Spleen (tissue), 11 donors: Measurements from ENCODE around the gene NUDT8. TPM values are rescaled to one million over a fixed set of nuclear protein-coding genes. Genes with fewer than 3 reads are reported as not detected.
"Not testable (repeated sequence)": the region's sequence is repeated elsewhere in the genome, so short reads cannot be mapped to it uniquely, and the experiment has no call there.

Experiments
- DNase-seq: peaks from one replicate; pipeline ENCODE4 v3.0.0-alpha.2; 2020
- H3K27ac ChIP-seq, 8 donors: fragments of 200-600 bp; sonication (generic) in 7 of 8; 1 replicate in 4 of 8; 2 replicates in 4 of 8; pipeline versions ENCODE4 v1.5.0 to v1.8.0; 2016 to 2021; ENCODE audit warnings: inconsistent platforms in 4 of 8, mild to moderate bottlenecking in 4 of 8, moderate library complexity in 1 of 8
- H3K27me3 ChIP-seq, 7 donors: fragments of 200-600 bp; sonication (generic) in 6 of 7; replicated peaks in 1 of 7; 1 replicate in 4 of 7; 2 replicates in 3 of 7; pipeline versions ENCODE4 v1.5.0 to v1.8.0; 2016 to 2021; ENCODE audit warnings: inconsistent platforms in 3 of 7, mild to moderate bottlenecking in 1 of 7
- H3K36me3 ChIP-seq, 6 donors: fragments of 200-600 bp; sonication (generic) in 5 of 6; 1 replicate in 4 of 6; 2 replicates in 2 of 6; pipeline versions ENCODE4 v1.5.0 to v1.8.0; 2016 to 2021; ENCODE audit warnings: inconsistent platforms in 2 of 6
- H3K4me1 ChIP-seq, 6 donors: fragments of 200-600 bp; sonication (generic) in 5 of 6; 1 replicate in 3 of 6; 2 replicates in 3 of 6; pipeline versions ENCODE4 v1.5.0 to v1.8.0; 2016 to 2021; ENCODE audit warnings: inconsistent platforms in 3 of 6
- H3K4me3 ChIP-seq, 8 donors: fragments of 200-600 bp; sonication (generic) in 7 of 8; 1 replicate in 4 of 8; 2 replicates in 4 of 8; pipeline versions ENCODE4 v1.5.0 to v1.8.0; 2016 to 2021; ENCODE audit warnings: inconsistent platforms in 4 of 8, mild to moderate bottlenecking in 4 of 8, moderate library complexity in 2 of 8
- H3K9me3 ChIP-seq, 8 donors: fragments of 200-600 bp; sonication (generic) in 7 of 8; 1 replicate in 4 of 8; 2 replicates in 4 of 8; pipeline versions ENCODE4 v1.5.0 to v1.8.0; 2016 to 2021; ENCODE audit warnings: inconsistent platforms in 4 of 8
- CTCF ChIP-seq, 11 experiments: fragments of 200-600 bp in 7 of 11; fragments of 450-650 bp in 4 of 11; sonication (generic) in 4 of 11; IDR thresholded peaks in 8 of 11; conservative IDR thresholded peaks in 3 of 11; 1 replicate in 7 of 11; 2 replicates in 4 of 11; pipeline versions ENCODE4 v1.4.0 to v1.8.0; 2016 to 2021; ENCODE audit warnings: antibody characterized with exemption in 11 of 11, inconsistent platforms in 4 of 11, mild to moderate bottlenecking in 1 of 11
- POLR2A ChIP-seq, 3 donors: fragments of 450-650 bp; IDR thresholded peaks; one replicate each; pipeline ENCODE4 v1.5.1; 2017; ENCODE audit warnings: antibody characterized with exemption in 3 of 3, mild to moderate bottlenecking in 1 of 3
- POLR2AphosphoS5 ChIP-seq, 3 donors: sonication (generic); formaldehyde crosslinking; IDR thresholded peaks; one replicate each; pipeline ENCODE4 v1.5.1; 2017; ENCODE audit warnings: antibody characterized with exemption in 3 of 3
- WGBS, 5 donors: extraction: QIAGEN DNeasy Blood & Tissue Kit in 3 of 5; methylation state at CpG; one replicate each; pipeline versions ENCODE4 v1.1.5 to v1.1.7; 2013 to 2018; 5-methylcytosine and 5-hydroxymethylcytosine counted together
- intact Hi-C: fragments of 100-400 bp; cut with DNase I; formaldehyde crosslinking; loops from one replicate; pipeline ENCODE4 v1.15.0; 2023; ENCODE audit warnings: low total_unique reads
- polyA plus RNA-seq, 3 donors: library from polyadenylated mRNA; stranded (reverse); fragments of 200-250 nt; gene quantifications; one replicate each; pipeline ENCODE4 v1.2.1, GENCODE V29; 2013
- total RNA-seq, 7 donors: library from RNA; depleted of rRNA in 3 of 7; stranded (reverse); fragments of >200 nt in 3 of 7; fragmentation: NEBNext Ultra II Directional in 4 of 7; extraction: Animal tissue kit (Norgen Biotek cat#: 25700) in 4 of 7; gene quantifications; one replicate each; pipeline versions ENCODE4 v1.1.0 to v1.2.1, GENCODE V29; 2016 to 2021
- donor health status: healthy with polysubstance abuse.
- donor health status: DM: no; HTN: no; CAD: no; lungs with moderate emphysema.
- donor health status: DM: no; HTN: no; CAD: no.
- donor health status: Bipolar disorder and iron deficiency.
- donor health status: healthy.
- donor health status: DM: no; HTN: no; CAD: no.
- donor health status: DM: yes; HTN: yes; CAD: no.

Gene NUDT8
- total and polyA plus RNA-seq, 10 donors: 2.7 to 9.2 (median 5.9) TPM

GRCh38 chr11:67604815-67605214 is 24.9 kb downstream of the NUDT8 start:
- intact Hi-C loops: no loop called here
- 75 to 100% (median 87%) methylated on average over 1 to 2 of the region's 2 CpGs for WGBS, 5 donors

GRCh38 chr11:67604119-67604518 is 25.6 kb downstream of the NUDT8 start:
- H3K36me3 ChIP-seq: peaks cover 0 to 11% (median 7%) of the 10 kb centered on the region in 6 donors
- intact Hi-C loops, H3K9me3 ChIP-seq, H3K27me3 ChIP-seq, H3K27ac ChIP-seq, H3K4me3 ChIP-seq, DNase-seq: not testable (repeated sequence)
- peaks cover 20 to 60% (median 43%) of the 10 kb centered on the region in 6 donors for H3K4me1 ChIP-seq
- 58 to 82% (median 63%) methylated on average over 2 to 3 of the region's 4 CpGs for WGBS, 5 donors

More at GRCh38 chr11:67604815-67605214, 24.9 kb downstream of the NUDT8 start:
- no peaks in the 10 kb centered on the region for H3K9me3 ChIP-seq
- TF ChIP-seq CTCF (IDR thresholded peaks at IDR 0.05 in 8 of 11, conservative IDR thresholded peaks at IDR 0.05 in 3 of 11) (no peak), POLR2AphosphoS5 (IDR thresholded peaks at IDR 0.05) (no peak), POLR2A (IDR thresholded peaks at IDR 0.05) (no peak)
- H3K27me3 ChIP-seq: peaks cover 0 to 5% (median 0%) of the 10 kb centered on the region in 7 donors
- H3K4me3 ChIP-seq: no peak overlapping the region
- H3K4me1 ChIP-seq: peaks cover 20 to 57% (median 43%) of the 10 kb centered on the region in 6 donors
- H3K36me3 ChIP-seq: peaks cover 0 to 18% (median 14%) of the 10 kb centered on the region in 6 donors
- DNase-seq: no peak
- H3K27ac ChIP-seq: no peak overlapping the region

GRCh38 chr11:67601098-67601497 is 28.6 kb downstream of the NUDT8 start:
- DNase-seq: no peak
- peaks cover 6 to 37% (median 22%) of the 10 kb centered on the region in 6 donors for H3K4me1 ChIP-seq
- WGBS, 5 donors: 89 to 95% (median 91%) methylated on average over 7 of the region's 7 CpGs
- H3K36me3 ChIP-seq: no peaks in the 10 kb centered on the region
- H3K9me3 ChIP-seq: peaks cover 0 to 11% (median 2%) of the 10 kb centered on the region in 8 donors
- TF ChIP-seq POLR2AphosphoS5 (IDR thresholded peaks at IDR 0.05): no peak
- TF ChIP-seq CTCF (IDR thresholded peaks at IDR 0.05 in 8 of 11, conservative IDR thresholded peaks at IDR 0.05 in 3 of 11): no peak
- TF ChIP-seq POLR2A (IDR thresholded peaks at IDR 0.05): no peak
- intact Hi-C loops: no loop called here
- H3K4me3 ChIP-seq: no peak overlapping the region
- peak overlapping the region in 3 of 8 donors; percentile 28 to 49 (median 40) for H3K27ac ChIP-seq
- peaks cover 0 to 5% (median 0%) of the 10 kb centered on the region in 7 donors for H3K27me3 ChIP-seq

- H3K4me3 ChIP-seq: no peak overlapping the region
- intact Hi-C loops: no loop called here
- peaks cover 0 to 5% (median 0%) of the 10 kb centered on the region in 7 donors for H3K27me3 ChIP-seq
- TF ChIP-seq CTCF (IDR thresholded peaks at IDR 0.05 in 8 of 11, conservative IDR thresholded peaks at IDR 0.05 in 3 of 11) (no peak), POLR2A (IDR thresholded peaks at IDR 0.05) (no peak), POLR2AphosphoS5 (IDR thresholded peaks at IDR 0.05) (peak in 2 of 3 donors; percentile 27 to 31)
- DNase-seq: peak; percentile 77
- peaks cover 0 to 11% (median 2%) of the 10 kb centered on the region in 8 donors for H3K9me3 ChIP-seq
- peak overlapping the region in 3 of 8 donors; percentile 28 to 49 (median 40) for H3K27ac ChIP-seq
- no peaks in the 10 kb centered on the region for H3K36me3 ChIP-seq
- peaks cover 3 to 30% (median 18%) of the 10 kb centered on the region in 6 donors for H3K4me1 ChIP-seq
- WGBS, 5 donors: 15 to 26% (median 17%) methylated on average over 7 of the region's 7 CpGs
Measured at GRCh38 chr11:67600324-67601029, 29.3 kb downstream of the NUDT8 start.
